ENCODE data around the gene TFPI2.

The TFPI2 gene

GRCh38 chr7:93926800-93927199, 36.2 kb upstream of the TFPI2 start:
- TF ChIP-seq ZNF529 (tag by site-specific recombination; IDR thresholded peaks at IDR 0.05; ENCODE audit: insufficient replicate concordance) = no peak
- TF ChIP-seq ZFP37 (tag by site-specific recombination; IDR thresholded peaks at IDR 0.05) = no peak
- TF ChIP-seq ZNF785 (tag by site-specific recombination; IDR thresholded peaks at IDR 0.05) = no peak
- no peak for TF ChIP-seq ZNF639 (tag by site-specific recombination; IDR thresholded peaks at IDR 0.05)
- no peak for TF ChIP-seq PRDM10 (tag by site-specific recombination; IDR thresholded peaks at IDR 0.05)
- no peak for TF ChIP-seq KLF1 (tag by site-specific recombination; IDR thresholded peaks at IDR 0.05)
- TF ChIP-seq FEZF1 (tag by site-specific recombination; IDR thresholded peaks at IDR 0.05) = no peak
- TF ChIP-seq PRDM1 (tag by site-specific recombination; IDR thresholded peaks at IDR 0.05) = no peak
- TF ChIP-seq ZNF707 (tag by site-specific recombination; IDR thresholded peaks at IDR 0.05) = no peak
- no peak for TF ChIP-seq ZNF558 (tag by site-specific recombination; IDR thresholded peaks at IDR 0.05)
- Histone ChIP-seq H3K4me1 (ENCODE audit: control insufficient read depth, insufficient read depth, low read length) (peaks cover 8% of the 10 kb centered on the region), H3K4me3 (ENCODE audit: low read depth, low read length) (no peak overlapping the region), H3K36me3 (ENCODE audit: control insufficient read depth in 2 of 2, insufficient read depth in 1 of 2, low read length in 2 of 2) (peaks cover 0 to 3% of the 10 kb centered on the region in 2 experiments; a peak in 1 of 3 replicates), H3K9me3 (ENCODE audit: control insufficient read depth, insufficient read depth, low read depth, low read length) (no peaks in the 10 kb centered on the region), H3K27ac (ENCODE audit: extremely low read depth, low read depth, low read length) (no peak overlapping the region)
- ChIA-PET CTCF (interaction anchor here (0.5 kb wide), 1 partner anchor 168 kb away, joined by 3 read pairs; no protein-coding TSS in a partner anchor), POLR2A (no interaction called here)

GRCh38 chr7:93923942-93924341, 33.4 kb upstream of the TFPI2 start:
- Histone ChIP-seq H3K9me3 (ENCODE audit: control insufficient read depth, insufficient read depth, low read depth, low read length) (no peaks in the 10 kb centered on the region), H3K4me3 (ENCODE audit: low read depth, low read length) (no peak overlapping the region), H3K36me3 (ENCODE audit: control insufficient read depth in 2 of 2, insufficient read depth in 1 of 2, low read length in 2 of 2) (peaks cover 0 to 3% of the 10 kb centered on the region in 2 experiments; a peak in 1 of 3 replicates), H3K27ac (ENCODE audit: extremely low read depth, low read depth, low read length) (no peak overlapping the region), H3K4me1 (ENCODE audit: control insufficient read depth, insufficient read depth, low read length) (peaks cover 12% of the 10 kb centered on the region)
- CTCF ChIA-PET = no interaction called here
- POLR2A ChIA-PET = no interaction called here
- no peak for TF ChIP-seq ZBTB11 (tag by site-specific recombination; conservative IDR thresholded peaks at IDR 0.05; ENCODE audit: low read depth)
- TF ChIP-seq ZNF112 (tag by site-specific recombination; IDR thresholded peaks at IDR 0.05) = no peak
- TF ChIP-seq ZNF768 (tag by site-specific recombination; IDR thresholded peaks at IDR 0.05) = no peak
- TF ChIP-seq ZNF248 (tag by site-specific recombination; IDR thresholded peaks at IDR 0.05) = no peak
- no peak for TF ChIP-seq ZNF692 (tag by site-specific recombination; IDR thresholded peaks at IDR 0.05)
- TF ChIP-seq ZNF292 (tag by site-specific recombination; IDR thresholded peaks at IDR 0.05; ENCODE audit: borderline replicate concordance, low read depth) = no peak
- no peak for TF ChIP-seq HOXC10 (CRISPR knock-in tag; IDR thresholded peaks at IDR 0.05)
- TF ChIP-seq ZNF488 (tag by site-specific recombination; IDR thresholded peaks at IDR 0.05) = no peak
- no peak for TF ChIP-seq ZFP3 (tag by site-specific recombination; IDR thresholded peaks at IDR 0.05; ENCODE audit: low read depth)
- no peak for TF ChIP-seq ZNF670 (tag by site-specific recombination; IDR thresholded peaks at IDR 0.05; ENCODE audit: low read depth)
- no peak for TF ChIP-seq ZNF37A (tag by site-specific recombination; IDR thresholded peaks at IDR 0.05)
- TF ChIP-seq ZNF274 (IDR thresholded peaks at IDR 0.05; ENCODE audit: low read length) = no peak
- TF ChIP-seq ZNF274 (tag by site-specific recombination; IDR thresholded peaks at IDR 0.05; ENCODE audit: borderline replicate concordance) = no peak
- TF ChIP-seq PATZ1 (tag by site-specific recombination; IDR thresholded peaks at IDR 0.05) = no peak

Data from HEK293 (cell line).